BJ (cell line): Measurements from ENCODE around the gene TMEM150B. TPM values are rescaled to one million over a fixed set of nuclear protein-coding genes. Genes with fewer than 3 reads are reported as not detected.

Source experiments
- CTCF ChIA-PET: fragments of 350-600 bp; formaldehyde crosslinking; extraction: SDS; loops from one replicate; lab custom pipeline; 2021; ENCODE audit warnings: antibody characterized with exemption, inconsistent platforms; lab: Yijun Ruan, JAX
- POLR2A ChIA-PET: fragments of 300-600 bp; sonication (Branson Sonifier 250); formaldehyde crosslinking; extraction: SDS; loops from one replicate; lab custom pipeline; 2021; ENCODE audit warnings: antibody characterized with exemption; lab: Charles Lee
- DNase-seq: peaks from one replicate; pipeline ENCODE4 v3.0.0-alpha.2; 2011; ENCODE audit warnings: low read depth
- H3K27me3 ChIP-seq: 2 replicates; pipeline ENCODE4 v1.6.0; 2011; ENCODE audit warnings: low read length; ENCODE audit not compliant: control insufficient read depth, insufficient read depth
- H3K36me3 ChIP-seq: 2 replicates; pipeline ENCODE4 v1.5.1; 2011; ENCODE audit warnings: low read length; ENCODE audit not compliant: control insufficient read depth, insufficient read depth
- H3K4me3 ChIP-seq: 2 replicates; pipeline ENCODE4 v1.5.1; 2011; ENCODE audit warnings: low read depth, mild to moderate bottlenecking, control low read depth, low read length
- CTCF ChIP-seq: IDR thresholded peaks from 2 replicates; pipeline ENCODE4 v1.5.1; 2011; ENCODE audit warnings: low read depth, mild to moderate bottlenecking, control low read depth, inconsistent platforms, low read length, moderate library complexity; ENCODE audit not compliant: insufficient read depth
- polyA plus RNA-seq: library from polyadenylated mRNA; depleted of rRNA; stranded (reverse); fragments of >200 nt; gene quantifications from 2 replicates; pipeline ENCODE4 v1.2.3, GENCODE V29; 2011

Gene TMEM150B
- polyA plus RNA-seq, 1 experiment = not detected

- H3K27me3 ChIP-seq = peaks cover 10% of the 10 kb centered on the region
- peaks cover 5% of the 10 kb centered on the region for H3K36me3 ChIP-seq
- ChIA-PET CTCF (interaction anchor here (1.5 kb wide), 1 partner anchor 207 kb away, joined by 3 read pairs; no protein-coding TSS in a partner anchor), POLR2A (no interaction called here)
- TF ChIP-seq CTCF = no peak
- no peak for DNase-seq
- H3K4me3 ChIP-seq = no peak overlapping the region
These were observed 23.3 kb upstream of the TMEM150B start for GRCh38 chr19:55348317-55349034.

GRCh38 chr19:55347442-55348009 lies 22.4 kb upstream of the TMEM150B start:
- ChIA-PET POLR2A (no interaction called here), CTCF (no interaction called here)
- Histone ChIP-seq H3K4me3 (no peak overlapping the region), H3K27me3 (peaks cover 4% of the 10 kb centered on the region; the same call in 1 of the 2 replicates), H3K36me3 (peaks cover 14% of the 10 kb centered on the region)
- TF ChIP-seq CTCF = no peak
- DNase-seq = no peak

- CTCF ChIA-PET = no interaction called here
- 0 out of 2 replicates have a peak, but pooled peaks cover 1% of the 10 kb centered on the region for H3K27me3 ChIP-seq
- H3K36me3 ChIP-seq = peaks cover 16% of the 10 kb centered on the region
- POLR2A ChIA-PET = no interaction called here
- no peak for DNase-seq
- no peak for TF ChIP-seq CTCF
- no peak overlapping the region for H3K4me3 ChIP-seq
These were observed 21.7 kb upstream of the TMEM150B start for GRCh38 chr19:55346725-55347441.

GRCh38 chr19:55345818-55346724 lies 20.9 kb upstream of the TMEM150B start:
- TF ChIP-seq CTCF = no peak
- Histone ChIP-seq H3K27me3 (no peaks in the 10 kb centered on the region), H3K36me3 (peaks cover 18% of the 10 kb centered on the region), H3K4me3 (no peak overlapping the region)
- ChIA-PET POLR2A (no interaction called here), CTCF (no interaction called here)
- DNase-seq = no peak
